Spleen (tissue), 7 donors: ENCODE results near the gene CDC23.

Experiments used
- POLR2A ChIP-seq, 3 donors: fragments of 450-650 bp; IDR thresholded peaks; one replicate each; pipeline ENCODE4 v1.5.1; 2017; ENCODE audit warnings: antibody characterized with exemption in 3 of 3, mild to moderate bottlenecking in 1 of 3
- TF ChIP-seq, protein P1 (sequence below), 11 experiments: fragments of 200-600 bp in 7 of 11; fragments of 450-650 bp in 4 of 11; sonication (generic) in 4 of 11; IDR thresholded peaks in 8 of 11; conservative IDR thresholded peaks in 3 of 11; 1 replicate in 7 of 11; 2 replicates in 4 of 11; pipeline versions ENCODE4 v1.4.0 to v1.8.0; 2016 to 2021; ENCODE audit warnings: antibody characterized with exemption in 11 of 11, inconsistent platforms in 4 of 11, mild to moderate bottlenecking in 1 of 11
- donor health status: DM: no; HTN: no; CAD: no; lungs with moderate emphysema.
- donor health status: DM: no; HTN: no; CAD: no.
- donor health status: DM: no; HTN: no; CAD: no.

DNA sequence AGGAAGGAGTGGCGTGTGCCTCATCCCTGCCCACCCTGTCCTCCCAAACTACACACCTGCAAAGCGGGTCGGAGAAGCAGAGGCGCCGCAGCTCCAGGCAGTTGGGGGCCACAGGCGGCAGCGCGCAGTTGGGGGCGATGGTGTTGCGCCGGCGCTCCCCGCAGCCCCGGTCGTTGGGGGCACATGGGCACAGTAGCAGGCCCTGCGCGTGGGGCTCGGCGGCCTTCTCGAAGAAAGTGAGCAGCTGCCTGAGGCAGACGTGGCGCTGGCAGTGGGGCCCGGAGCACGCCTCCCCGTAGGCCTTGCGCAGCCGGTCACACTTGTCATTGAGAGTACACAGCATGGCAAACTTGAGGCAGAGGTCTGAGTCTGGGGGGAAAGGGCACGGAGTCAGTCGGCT lies 44.5 kb upstream of the CDC23 start:
- TF ChIP-seq, protein P1, sequence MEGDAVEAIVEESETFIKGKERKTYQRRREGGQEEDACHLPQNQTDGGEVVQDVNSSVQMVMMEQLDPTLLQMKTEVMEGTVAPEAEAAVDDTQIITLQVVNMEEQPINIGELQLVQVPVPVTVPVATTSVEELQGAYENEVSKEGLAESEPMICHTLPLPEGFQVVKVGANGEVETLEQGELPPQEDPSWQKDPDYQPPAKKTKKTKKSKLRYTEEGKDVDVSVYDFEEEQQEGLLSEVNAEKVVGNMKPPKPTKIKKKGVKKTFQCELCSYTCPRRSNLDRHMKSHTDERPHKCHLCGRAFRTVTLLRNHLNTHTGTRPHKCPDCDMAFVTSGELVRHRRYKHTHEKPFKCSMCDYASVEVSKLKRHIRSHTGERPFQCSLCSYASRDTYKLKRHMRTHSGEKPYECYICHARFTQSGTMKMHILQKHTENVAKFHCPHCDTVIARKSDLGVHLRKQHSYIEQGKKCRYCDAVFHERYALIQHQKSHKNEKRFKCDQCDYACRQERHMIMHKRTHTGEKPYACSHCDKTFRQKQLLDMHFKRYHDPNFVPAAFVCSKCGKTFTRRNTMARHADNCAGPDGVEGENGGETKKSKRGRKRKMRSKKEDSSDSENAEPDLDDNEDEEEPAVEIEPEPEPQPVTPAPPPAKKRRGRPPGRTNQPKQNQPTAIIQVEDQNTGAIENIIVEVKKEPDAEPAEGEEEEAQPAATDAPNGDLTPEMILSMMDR (IDR thresholded peaks at IDR 0.05 in 8 of 11, conservative IDR thresholded peaks at IDR 0.05 in 3 of 11): no peak
- no peak for TF ChIP-seq POLR2A (IDR thresholded peaks at IDR 0.05)
